GM18517 (cell line): ENCODE results near the gene FAAH.

Experiments
- ATAC-seq: cut with Tn5 transposase; IDR thresholded peaks from one replicate; pipeline ENCODE4 v1.9.1; 2021; ENCODE audit warnings: mild to moderate bottlenecking, moderate library complexity; ENCODE audit not compliant: unreplicated experiment

The FAAH gene

GRCh38 chr1:46421739-46422138 is 27.6 kb downstream of the FAAH start:
- ATAC-seq: no peak

GRCh38 chr1:46422261-46422871 is 28.2 kb downstream of the FAAH start:
- ATAC-seq: no peak

GRCh38 chr1:46423574-46424240 is 29.6 kb downstream of the FAAH start:
- no peak for ATAC-seq

- ATAC-seq: no peak
These were observed 30.6 kb downstream of the FAAH start for GRCh38 chr1:46424730-46425129.

- no peak for ATAC-seq
These were observed 31.6 kb downstream of the FAAH start for GRCh38 chr1:46425726-46426125.

- ATAC-seq: no peak
These were observed 33.4 kb downstream of the FAAH start for GRCh38 chr1:46427541-46427940.

GRCh38 chr1:46429436-46429835 is 35.3 kb downstream of the FAAH start:
- ATAC-seq: no peak

GRCh38 chr1:46431695-46432094 is 37.6 kb downstream of the FAAH start:
- ATAC-seq: no peak

GRCh38 chr1:46432781-46433327 is 38.7 kb downstream of the FAAH start:
- no peak for ATAC-seq

- no peak for ATAC-seq
These were observed 40.2 kb downstream of the FAAH start for GRCh38 chr1:46434358-46434757.

GRCh38 chr1:46436844-46437243 is 42.7 kb downstream of the FAAH start:
- ATAC-seq: no peak

GRCh38 chr1:46437723-46438122 is 43.6 kb downstream of the FAAH start:
- no peak for ATAC-seq

- ATAC-seq: no peak
These were observed 44.2 kb downstream of the FAAH start for GRCh38 chr1:46438346-46438745.

GRCh38 chr1:46440478-46440877 is 46.4 kb downstream of the FAAH start:
- no peak for ATAC-seq

- ATAC-seq: peak; percentile 68
These were observed 48.4 kb downstream of the FAAH start for GRCh38 chr1:46442317-46443161.

GRCh38 chr1:46444466-46444865 is 50.3 kb downstream of the FAAH start:
- ATAC-seq: no peak

GRCh38 chr1:46445773-46446256 is 51.7 kb downstream of the FAAH start:
- no peak for ATAC-seq

GRCh38 chr1:46446646-46447498 is 52.8 kb downstream of the FAAH start:
- ATAC-seq: no peak

GRCh38 chr1:46447499-46448108 is 53.5 kb downstream of the FAAH start:
- no peak for ATAC-seq
